ENCODE data around the gene PLSCR1.
"Not testable (repeated sequence)": the region's sequence is repeated elsewhere in the genome, so short reads cannot be mapped to it uniquely, and the experiment has no call there.

Gene PLSCR1

DNA sequence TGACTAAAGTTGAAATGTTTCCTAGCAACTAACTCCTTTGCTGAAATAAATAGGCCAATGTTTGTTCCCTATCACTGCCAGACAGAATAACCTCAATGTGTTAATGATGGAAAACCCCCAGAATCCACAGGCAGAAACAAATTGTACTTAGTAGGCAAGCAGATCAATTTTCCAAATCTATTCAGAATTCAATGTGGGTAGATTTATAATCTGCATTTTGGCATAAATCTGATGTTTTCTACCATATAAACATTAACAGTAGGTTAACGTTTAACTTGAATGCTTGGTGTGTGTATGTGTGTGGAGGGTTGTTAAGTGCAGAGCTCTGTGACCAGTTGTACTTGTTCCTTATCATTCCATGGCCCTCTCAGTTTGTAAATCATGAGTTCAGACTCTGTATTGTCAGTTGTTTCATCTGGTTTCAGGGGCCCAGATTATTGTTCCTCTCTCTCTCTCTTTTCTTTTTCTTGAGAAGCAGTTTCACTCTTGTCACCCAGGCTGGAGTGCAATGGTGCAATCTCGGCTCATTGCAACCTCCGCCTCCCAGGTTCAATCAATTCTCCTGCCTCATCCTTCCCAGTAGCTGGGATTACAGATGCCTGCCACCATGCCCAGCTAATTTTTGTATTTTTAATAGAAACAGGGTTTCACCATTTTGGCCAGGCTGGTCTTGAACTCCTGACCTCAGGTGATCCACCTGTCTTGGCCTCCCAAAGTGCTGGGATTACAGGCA lies 32.8 kb downstream of the PLSCR1 start:
- no peak for DNase-seq

GRCh38 chr3:146507331-146508120 lies 36.9 kb downstream of the PLSCR1 start:
- DNase-seq = no peak

GRCh38 chr3:146505516-146505915 lies 38.9 kb downstream of the PLSCR1 start:
- no peak for DNase-seq

GRCh38 chr3:146504498-146505197 lies 39.8 kb downstream of the PLSCR1 start:
- no peak for DNase-seq

DNA sequence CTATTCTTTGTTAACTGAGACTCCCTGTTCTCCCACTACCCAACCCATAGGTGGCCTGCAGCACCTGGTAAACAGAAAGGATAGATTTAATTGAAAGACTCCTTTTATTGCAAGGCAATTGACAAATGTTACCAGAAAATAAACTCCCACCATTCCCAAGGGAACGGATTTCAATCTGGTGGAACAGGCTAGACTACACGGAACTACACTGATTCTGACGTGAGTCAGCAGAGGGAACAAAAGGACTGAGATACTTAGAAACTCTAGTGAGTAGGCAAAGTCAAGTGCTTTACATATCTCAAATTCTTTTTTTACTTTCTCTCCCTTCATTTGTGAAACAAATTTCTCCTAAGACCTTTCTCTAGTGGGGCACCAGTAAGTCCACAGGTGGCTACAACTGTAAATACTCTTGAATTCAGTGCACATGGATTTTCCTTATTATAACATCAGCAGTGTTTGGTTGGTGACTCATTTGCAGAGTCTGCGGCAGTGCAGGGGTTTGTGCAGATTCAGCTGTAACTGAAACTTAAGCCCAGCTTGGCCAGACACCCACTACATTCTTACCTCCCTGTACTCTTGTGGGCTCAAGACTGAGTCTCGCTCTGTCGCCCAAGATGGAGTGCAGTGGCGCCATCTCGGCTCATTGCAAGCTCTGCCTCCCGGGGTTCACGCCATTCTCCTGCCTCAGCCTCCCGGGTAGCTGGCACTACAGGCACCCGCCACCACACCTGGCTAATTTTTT lies 40.8 kb downstream of the PLSCR1 start:
- DNase-seq = no peak

- no peak for DNase-seq
Observed at GRCh38 chr3:146502887-146503460, 41.4 kb downstream of the PLSCR1 start.

GRCh38 chr3:146501752-146502151 lies 42.7 kb downstream of the PLSCR1 start:
- DNase-seq = no peak

- DNase-seq = no peak
Observed at GRCh38 chr3:146499701-146500100, 44.7 kb downstream of the PLSCR1 start.

- DNase-seq = no peak
Observed at GRCh38 chr3:146498002-146498736, 46.2 kb downstream of the PLSCR1 start.

- DNase-seq = not testable (repeated sequence)
Observed at GRCh38 chr3:146497145-146497843, 47.1 kb downstream of the PLSCR1 start.

DNA sequence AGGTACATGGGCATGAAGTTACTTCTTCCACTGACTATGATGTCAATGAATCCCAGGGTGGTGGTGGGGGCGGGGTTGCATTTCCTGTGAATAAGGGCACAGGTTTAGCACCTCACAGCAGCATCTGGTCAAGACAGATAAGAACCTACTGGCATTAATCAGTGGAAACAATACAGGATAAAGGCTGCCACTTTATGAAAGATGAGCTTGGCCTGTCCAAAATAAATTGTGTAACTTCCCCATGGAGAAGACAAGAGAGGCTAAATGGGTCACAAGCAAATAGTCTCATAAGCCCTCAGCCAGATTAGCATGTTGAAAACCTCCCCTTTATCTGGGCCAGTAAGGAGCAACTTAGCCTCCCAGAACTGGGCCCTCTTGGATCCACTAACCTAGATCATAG lies 47.7 kb downstream of the PLSCR1 start:
- no peak for DNase-seq

DNA sequence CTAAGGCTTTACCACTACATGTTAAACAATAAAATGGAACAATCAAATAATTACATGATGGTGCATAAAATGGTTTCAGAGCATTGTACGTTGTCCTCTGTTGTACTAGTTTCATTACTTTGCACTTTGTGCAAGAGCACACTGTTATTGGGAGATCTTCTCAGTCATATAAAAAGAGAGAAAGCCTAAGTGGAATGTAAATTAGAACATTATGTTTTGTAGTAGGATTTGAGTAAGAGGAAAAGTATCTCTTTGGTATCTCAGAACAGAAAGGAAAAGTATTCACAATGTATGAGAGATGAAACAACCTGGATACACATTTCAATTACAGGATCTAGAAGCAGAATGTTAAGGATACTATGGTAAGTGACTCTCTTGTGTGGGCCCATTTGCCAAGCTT lies 48.2 kb downstream of the PLSCR1 start:
- no peak for DNase-seq

GRCh38 chr3:146493761-146494160 lies 50.6 kb downstream of the PLSCR1 start:
- no peak for DNase-seq

GRCh38 chr3:146493221-146493620 lies 51.2 kb downstream of the PLSCR1 start:
- DNase-seq = no peak

GRCh38 chr3:146491303-146491702 lies 53.1 kb downstream of the PLSCR1 start:
- no peak for DNase-seq

- no peak for DNase-seq
Observed at GRCh38 chr3:146485297-146485696, 59.1 kb downstream of the PLSCR1 start.

DNA sequence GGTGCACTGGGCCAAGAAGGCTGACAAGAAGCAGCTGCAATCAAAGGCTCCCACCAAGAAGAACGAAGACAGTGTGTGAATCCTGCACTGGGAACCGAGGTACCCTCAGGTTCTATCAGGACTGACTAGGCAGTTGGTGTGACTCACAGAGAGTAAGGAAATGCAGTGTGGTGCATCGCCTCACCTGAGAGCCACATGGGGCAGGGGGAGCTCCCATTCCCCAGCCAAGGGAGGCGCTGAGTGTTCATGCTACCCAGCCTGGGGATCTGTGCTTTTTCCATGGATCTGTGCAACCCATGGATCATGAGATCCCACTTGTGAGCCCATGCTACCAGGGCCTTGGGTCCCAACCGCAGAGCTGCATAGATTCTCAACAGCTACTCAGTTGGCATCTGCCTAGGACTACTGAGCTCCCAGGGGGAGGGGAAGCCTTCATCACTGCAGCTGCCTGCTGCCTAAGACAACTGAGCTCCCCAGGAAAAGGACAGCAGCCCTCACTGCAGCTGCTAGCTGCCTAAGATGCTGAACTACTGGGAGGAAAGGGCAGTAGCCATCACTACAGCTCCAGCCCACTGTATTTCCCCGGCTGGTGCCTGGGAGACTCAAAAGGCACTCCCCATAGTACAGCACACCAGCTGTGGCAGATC lies 68.2 kb downstream of the PLSCR1 start:
- no peak for DNase-seq

DNA sequence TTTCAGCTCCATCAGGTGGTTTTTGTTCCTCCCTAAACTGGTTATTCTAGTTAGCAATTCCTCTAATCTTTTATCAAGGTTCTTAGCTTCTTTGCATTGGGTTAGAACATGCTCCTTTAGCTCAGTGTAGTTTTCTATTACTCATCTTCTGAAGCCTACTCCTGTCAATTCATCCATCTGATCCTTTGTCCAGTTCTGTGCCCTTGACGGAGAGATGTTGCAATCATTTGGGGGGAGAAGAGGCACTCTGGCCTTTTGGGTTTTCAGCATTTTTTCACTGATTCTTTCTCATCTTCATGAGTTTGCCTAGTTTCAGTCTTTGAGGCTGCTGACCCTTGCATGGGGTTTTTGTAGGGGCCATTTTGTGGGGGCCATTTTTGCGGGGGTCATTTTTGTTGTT lies 69.4 kb downstream of the PLSCR1 start:
- not testable (repeated sequence) for DNase-seq

DNA sequence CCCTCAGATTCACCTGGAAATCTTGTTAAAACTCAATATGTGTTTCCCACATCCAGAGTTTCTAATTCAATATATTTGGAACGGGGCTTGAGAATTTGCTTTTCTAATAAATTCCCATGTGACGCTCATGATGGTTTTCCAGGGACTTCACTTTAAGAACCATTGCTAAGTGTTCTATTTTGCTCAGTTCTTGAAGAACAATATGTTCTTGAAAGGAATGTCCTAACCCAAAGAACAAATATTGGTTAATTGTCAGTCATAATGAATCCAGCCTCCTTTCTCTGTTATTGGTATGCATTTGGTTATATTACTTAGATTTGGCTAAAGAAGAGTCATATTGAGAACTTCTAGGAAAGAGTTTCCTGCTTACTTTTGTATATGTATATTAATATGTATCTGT lies 70.7 kb downstream of the PLSCR1 start:
- DNase-seq = no peak

DNA sequence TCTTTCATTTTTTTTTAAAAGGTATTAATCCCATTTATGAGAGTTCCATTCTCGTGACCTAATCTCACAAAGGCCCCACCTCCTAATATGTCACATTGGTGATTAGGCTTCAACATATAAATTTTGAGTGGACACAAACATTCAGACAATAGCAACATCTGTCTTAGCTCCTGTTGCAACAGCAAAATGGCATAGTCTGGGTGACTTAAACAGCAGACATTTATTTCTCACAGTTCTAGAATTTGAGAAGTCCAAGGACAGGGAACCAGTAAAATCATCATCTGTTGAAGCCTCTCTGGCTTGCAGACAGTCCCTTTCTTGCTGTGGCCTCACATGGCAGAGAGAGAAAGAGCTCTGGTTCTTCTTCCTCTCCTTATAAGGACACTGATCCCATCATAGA lies 71.8 kb downstream of the PLSCR1 start:
- no peak for DNase-seq

DNA sequence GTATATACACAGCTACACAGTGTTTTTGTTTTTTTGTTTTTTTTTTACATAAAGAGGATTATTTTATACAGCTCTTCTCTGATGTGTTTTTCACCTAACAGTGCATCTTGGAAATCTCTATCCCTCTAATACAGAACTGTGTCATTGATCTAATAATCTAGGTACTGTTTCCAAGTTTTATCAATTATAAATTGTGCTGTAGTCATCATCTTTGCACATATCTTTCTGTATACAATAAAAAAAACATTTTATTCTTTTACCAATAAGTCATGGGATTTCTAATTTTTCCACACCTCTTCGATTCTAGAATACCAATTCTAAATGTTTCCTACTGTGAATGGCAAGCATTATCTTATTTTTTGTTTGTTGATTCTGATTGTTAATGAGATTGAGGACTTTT lies 73.4 kb downstream of the PLSCR1 start:
- DNase-seq = no peak

All from SIG-M5 (cell line).